CD4-positive, alpha-beta T cell treated with Interleukin-12 subunit alpha and Interleukin-12 subunit beta, for 1 hour (primary cell): Measurements from ENCODE around the gene OCIAD1.

Experiments
- DNase-seq: peaks from one replicate; pipeline ENCODE4 v3.0.0-alpha.2; 2020

The OCIAD1 gene

DNA sequence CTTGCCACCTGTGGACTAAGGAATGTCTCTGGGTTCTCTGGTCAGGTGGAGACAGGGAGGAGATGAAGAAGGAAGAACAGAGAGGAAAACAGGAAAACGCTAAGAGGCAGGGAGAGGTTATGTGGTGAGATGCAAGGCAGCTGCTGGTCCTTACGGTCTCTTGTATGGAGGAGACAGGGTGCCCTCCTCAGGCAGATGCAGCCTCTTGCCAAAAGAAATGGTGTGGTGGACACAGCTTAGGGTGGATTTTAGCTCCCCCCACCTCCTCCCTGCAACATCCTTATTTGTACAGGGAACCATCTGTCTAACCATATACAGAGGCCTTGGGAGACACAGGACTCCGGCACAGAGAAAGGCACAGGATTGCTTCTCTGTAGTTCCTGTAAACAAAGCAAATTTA lies 66.0 kb downstream of the OCIAD1 start:
- DNase-seq, result no peak

DNA sequence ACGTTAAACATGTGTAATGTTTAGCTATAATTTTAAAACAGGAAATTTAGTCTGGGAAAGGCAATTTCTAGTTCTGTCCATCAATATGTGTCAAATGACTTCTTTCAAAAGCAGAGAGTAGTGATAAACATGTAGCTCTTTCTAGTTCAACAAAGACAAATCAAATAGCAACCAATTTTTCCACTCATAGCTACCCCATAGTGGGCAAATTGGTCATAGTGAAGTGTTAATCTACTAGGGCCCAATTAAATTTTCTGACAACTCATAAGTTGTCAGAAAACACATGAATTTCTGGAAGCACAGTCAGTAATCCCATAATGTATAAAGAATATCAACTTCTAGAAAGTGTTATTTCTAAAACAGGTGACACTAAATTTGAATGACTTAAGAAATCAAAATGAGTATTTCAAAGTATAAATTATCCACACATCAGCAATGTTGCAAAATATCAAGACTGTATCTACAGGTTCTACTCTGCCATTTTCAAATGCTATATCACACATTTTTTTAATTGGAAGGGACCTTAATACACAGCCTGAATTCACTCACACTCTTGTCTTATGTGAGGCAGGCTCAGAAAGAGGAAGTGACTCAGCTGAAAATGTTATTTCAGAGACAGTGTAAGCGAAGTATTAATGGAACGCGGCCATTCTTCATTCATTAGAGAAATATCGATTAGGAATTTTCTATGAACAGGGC lies 68.0 kb downstream of the OCIAD1 start:
- DNase-seq, result no peak

GRCh38 chr4:48899432-48899749 lies 68.5 kb downstream of the OCIAD1 start:
- DNase-seq, result no peak

GRCh38 chr4:48899950-48900349 lies 69.1 kb downstream of the OCIAD1 start:
- no peak for DNase-seq

- DNase-seq, result no peak
Observed at GRCh38 chr4:48901196-48901595, 70.3 kb downstream of the OCIAD1 start.

DNA sequence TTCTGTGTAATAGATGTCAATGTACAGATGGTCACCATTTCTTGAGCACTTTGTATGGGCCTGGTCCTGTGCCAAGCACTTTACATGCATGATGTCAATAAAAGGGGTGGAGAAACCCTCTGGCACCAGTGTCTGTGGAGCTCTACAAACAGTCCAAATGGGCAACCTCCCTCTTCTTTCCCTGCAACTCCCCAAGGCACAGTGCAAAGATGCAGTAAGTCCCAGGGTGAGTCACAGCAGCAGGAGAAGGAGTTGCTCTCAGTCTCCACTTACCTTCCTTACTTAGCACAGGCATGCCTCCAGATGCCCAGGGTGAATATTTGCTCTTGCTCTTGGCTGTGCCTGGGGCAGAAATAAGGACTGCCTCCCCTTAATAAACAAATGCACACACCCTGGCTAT lies 71.4 kb downstream of the OCIAD1 start:
- DNase-seq, result no peak

DNA sequence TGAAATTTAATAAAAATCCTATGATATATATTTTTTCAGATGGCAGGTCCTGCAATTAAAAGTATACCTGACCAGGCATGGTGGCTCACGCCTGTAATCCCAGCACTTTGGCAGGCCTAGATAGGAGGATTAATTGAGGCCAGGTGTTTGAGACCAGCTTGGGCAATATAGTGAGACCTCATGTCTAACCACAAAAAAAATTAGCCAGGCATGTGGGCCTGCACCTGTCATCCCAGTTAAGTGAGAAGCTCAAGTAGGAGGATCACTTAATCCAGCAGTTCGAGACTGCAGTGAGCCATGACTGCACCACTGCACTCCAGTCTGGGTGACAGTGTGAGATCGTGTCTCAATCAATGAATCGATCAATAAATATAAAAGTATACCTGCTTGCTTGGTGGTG lies 73.2 kb downstream of the OCIAD1 start:
- DNase-seq, result no peak

GRCh38 chr4:48904541-48905142 lies 73.8 kb downstream of the OCIAD1 start:
- no peak for DNase-seq

- DNase-seq, result no peak
Observed at GRCh38 chr4:48905363-48906015, 74.6 kb downstream of the OCIAD1 start.

DNA sequence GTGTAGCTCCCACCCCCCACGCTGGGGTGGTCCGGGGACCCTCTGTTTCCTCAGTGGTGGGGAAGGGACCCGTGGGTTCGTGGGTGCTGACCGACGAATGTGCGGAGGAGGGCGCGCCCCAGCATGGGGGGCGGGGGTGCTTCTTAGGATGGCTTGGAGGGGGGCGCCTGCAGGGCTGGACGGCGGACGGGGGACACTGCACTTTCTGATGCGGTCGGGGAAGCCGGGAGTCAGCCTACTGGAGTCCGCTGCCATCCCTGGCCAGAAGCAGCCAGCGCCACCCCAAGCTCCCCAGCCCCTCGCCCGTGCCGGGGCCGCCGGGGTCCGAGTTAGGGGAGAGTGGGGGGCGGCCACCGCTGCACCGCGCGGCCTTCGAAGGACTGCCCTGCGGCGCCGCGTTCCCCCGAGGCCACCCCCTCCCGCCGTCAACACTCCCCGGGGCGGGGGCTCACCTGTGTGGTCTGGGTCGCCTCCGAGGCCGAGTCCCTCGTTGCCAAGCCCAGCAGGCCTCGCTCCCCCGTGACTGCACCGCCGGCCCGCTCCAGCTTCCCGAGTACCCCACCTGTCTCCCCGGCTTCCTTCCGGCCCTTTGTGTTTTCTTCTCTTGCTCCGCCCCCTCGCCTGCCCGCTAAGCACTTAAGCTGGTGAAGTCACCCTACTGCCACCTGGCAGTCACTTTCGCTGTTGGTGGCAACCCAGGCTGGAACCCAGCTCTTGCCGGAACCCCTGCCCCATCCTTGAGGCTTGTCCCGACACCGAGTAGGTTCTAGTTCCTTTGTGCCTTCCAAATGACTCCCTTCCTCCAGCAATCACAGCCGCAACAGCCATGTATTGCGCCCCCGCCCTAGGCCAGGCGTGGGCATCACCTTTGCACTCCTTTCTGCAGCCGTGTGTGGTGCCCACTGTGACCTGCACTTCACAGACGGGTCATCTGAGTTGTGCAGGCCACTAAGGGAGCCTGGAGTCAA lies 75.6 kb downstream of the OCIAD1 start, which contains the start of gene OCIAD2:
Gene OCIAD2, minus strand, starts transcription at position 569 of the 968 bp plus-strand sequence. CDS start 2,225 bp downstream, outside the sequence.
- DNase-seq, result peak; percentile 88

- no peak for DNase-seq
Observed at GRCh38 chr4:48907706-48908477, 77.0 kb downstream of the OCIAD1 start.

GRCh38 chr4:48908687-48909086 lies 77.8 kb downstream of the OCIAD1 start:
- no peak for DNase-seq

DNA sequence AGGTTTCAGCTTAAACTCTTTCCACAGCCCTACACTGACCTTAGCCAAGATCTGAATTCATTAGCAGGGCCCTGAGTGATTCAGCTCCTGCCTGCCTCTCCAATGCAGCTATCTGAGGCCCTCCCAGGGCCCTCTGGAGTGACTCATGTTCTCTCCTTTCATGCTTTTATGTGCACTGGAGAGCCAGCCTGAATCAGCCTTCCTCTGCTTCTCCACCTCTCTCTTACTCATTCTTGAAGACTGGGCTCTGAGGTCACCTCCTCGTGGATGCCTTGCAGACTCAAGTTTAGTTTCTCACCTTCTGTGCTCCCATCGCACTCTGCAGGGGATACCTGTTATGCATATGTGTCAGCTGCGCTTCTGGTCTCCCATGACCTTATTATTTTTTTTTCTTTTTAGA lies 78.8 kb downstream of the OCIAD1 start:
- no peak for DNase-seq

DNA sequence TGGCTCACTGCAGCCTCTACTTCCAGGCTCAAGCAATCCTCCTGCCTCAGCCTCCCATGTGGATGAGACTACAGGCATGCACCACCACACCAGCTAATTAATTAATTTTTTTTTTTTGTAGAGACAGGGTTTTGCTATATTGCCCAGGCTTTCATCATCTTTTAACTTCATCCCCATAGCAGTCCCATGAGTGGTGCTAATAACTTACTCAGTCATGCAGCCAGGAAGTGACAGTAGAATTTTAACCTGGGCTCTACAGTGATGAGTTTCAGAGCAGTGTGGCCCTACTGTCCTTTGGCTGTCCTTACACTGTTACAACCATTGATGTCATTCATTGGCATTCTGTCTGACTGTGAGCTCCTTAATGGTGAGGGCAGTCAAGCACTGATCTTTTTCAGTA lies 79.6 kb downstream of the OCIAD1 start:
- no peak for DNase-seq
